Pons (tissue), 1 donor: Measurements from ENCODE around the gene IGF2.

ENCODE experiments used
- DNase-seq: peaks from one replicate; pipeline ENCODE4 v3.0.0-alpha.2; 2016; ENCODE audit warnings: low spot score

IGF2 gene

GRCh38 chr11:2169626-2170570, 30.7 kb upstream of the IGF2 start:
- no peak for DNase-seq

DNA sequence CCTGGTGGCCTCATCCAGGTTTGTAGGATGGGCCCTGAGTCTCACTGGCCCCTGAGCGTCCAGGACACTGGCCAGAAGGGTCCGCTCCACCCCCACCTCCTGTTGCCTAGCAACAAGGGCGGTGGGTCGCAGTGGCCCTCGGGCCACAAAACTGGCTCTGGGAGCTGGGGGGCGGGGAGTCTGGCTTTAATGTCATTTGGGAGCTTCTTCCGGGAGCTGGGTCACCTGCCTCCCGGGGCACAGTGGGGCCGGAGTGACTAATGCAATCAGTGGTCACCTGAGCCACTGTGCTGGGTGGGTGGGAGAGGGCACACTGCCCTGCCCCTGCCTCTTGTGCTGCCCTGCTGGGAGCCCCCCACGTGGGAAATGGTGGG, 29.8 kb upstream of the IGF2 start:
- no peak for DNase-seq

DNA sequence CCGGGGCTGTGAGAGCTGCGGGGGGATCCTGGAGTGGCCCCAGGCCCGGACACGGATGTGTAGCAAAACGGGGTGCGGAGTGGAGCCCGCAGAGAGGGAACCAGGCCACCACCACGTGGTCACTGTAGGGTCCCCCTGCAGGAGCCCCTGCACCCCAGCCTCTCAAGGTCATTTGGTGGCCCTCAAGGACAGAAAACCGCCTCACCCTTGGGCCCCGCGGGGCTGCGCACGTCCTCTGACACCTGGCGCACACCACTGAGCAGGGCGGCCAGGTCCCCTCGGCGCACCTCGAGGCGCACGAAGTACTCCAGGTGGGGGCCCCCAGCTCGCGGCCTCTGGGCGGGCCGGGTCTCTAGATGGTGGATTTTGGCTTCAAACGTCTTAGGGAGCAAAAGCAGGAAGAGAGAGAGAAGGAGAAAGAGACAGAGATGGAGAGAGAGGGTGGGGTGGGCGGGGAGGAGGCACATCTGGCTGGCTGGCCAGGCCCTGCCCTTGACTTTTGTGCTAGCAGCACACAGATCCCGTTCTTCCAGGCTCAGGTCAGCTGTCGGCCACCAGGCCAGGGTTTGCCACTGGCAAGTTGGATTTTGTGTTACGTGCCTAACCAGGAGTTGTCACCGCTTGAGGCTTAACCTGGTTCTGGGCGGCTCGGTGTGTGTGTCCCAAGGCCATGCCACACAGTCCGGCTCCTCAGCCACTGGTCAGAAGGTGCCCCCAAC, 29.3 kb upstream of the IGF2 start:
- DNase-seq = no peak

GRCh38 chr11:2167141-2168045, 28.2 kb upstream of the IGF2 start:
- DNase-seq = no peak

DNA sequence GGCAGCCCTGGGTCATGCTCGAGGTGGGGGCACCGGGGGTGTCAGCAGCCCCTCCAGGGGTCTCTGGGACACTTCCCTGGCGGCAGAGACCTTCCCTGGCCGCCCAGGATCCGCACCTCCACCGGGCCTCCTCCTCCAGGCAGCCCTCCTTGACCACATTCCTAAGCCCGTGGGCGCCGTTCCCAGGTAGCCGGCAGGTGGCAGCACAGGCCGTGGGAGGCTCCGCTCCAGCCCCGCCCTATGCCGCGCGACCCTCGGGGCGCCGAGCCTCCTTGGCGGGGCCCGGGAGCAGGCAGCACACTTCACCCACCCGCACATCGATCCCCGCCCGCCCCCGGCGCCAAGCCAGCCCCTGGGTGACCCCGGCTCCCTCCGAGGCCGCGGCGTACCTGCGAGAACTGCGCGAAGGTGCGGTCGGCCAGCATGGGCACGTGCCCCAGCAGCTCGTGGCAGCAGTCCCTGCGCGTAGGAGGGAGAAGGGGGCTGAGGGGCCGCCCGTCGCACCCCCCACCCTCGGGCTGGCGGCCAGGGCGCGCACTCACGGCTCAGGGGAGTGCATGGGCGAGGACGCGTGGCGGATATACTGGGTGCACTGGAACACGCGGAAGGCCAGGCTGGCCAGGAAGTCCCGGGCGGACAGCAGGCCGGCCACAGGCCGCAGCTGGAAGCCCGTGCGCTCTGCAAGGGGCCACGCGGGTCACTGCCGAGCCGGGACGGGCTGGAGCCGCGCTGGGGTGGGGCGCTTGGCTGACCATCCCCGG, 27.1 kb upstream of the IGF2 start:
- DNase-seq = no peak

DNA sequence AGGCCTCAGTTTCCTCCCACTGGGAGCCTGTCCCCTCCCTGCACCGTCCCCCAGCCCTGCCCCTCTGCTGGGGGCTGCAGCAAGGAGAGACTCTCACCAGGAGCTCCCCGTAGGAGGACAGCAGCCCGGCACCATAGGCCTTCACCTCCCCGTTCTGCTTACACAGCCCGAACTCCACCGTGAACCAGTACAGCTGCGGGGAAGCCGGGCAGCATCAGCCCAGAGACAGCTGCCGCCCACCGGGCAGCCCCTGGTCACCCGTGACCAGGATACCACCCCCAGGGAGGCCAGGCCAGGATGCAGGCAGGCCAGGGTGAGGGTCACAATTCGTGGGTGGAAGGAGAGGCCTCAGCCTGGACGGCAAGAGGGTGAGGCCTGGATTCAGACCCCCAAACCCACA, 26.4 kb upstream of the IGF2 start:
- DNase-seq = no peak

DNA sequence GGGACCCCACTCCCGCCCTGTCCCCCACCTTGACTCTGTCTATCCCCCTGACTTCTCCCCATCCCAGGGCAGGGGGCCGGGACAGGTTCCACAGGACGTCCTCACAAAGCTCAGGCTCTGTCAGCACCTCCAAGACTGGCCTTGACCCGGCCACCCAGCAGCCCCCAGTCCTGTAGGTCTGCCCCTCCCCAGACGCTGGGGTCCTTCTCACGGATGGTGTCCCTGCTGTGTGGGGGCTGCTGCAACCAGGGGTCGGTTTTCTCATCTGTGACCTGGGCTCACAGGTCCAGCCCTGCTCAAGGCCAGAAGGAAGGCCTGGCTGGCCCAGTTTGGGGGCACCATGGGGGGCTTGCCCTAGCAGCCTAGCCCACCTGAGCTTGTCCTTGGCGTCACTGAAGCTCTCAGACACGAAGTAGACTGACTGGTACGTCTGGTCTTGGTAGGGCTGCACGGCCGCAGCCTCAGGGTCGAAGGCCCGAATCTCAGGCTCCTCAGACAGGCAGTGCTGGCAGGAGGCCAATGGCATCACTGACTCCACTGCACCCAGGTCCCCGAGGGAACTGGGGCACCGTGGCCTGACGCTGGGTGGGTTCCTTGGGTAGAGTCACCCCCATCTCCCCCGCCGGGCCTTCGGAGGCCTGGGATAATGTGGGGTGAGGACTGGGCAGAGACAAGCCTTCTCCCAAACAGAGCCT, 25.8 kb upstream of the IGF2 start:
- no peak for DNase-seq

DNA sequence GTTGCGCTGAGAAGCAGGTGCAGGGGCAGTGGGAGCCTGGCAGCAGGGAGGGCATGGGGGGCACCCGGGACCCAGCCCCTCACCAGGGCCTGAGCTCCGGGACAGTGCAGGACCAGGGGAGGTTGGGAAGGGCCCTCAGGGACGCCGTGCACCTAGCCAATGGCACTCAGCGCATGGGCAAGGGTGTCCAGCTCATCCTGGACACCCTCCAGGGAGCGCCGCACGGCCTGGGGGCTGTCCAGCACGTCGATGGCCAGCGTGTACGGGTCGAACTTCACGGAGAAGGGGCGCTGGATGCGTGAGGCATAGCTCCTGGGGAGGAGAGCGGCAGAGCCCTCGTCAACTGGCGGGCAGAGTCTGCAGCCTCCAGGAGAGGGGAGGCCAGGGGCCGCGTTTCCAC, 24.9 kb upstream of the IGF2 start:
- no peak for DNase-seq

- DNase-seq = no peak
Measured at GRCh38 chr11:2163428-2163978, 24.3 kb upstream of the IGF2 start.

DNA sequence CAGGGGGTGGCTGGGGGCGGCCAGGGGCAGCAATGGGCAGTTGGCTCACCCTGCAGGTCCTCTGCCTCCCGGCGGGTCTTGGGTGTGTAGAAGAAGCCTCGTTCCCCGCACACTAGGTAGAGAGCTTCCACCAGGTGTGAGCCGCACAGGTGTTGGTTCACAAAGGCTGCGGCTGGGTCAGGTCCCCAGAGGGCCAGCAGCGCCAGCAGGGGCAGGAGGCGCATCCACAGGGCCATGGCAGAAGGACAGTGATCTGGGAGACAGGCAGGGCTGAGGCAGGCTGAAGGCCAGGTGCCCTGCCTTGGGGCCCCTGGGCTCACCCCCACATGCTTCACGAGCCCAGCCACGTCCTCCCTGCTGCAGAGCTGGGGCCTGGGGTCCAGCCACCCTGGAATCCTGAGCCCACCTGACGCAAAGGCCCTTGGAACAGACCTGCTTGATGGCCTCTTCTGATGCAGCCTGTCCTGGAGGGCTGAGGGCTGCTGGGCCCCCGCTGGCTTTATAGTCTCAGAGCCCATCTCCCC, 21.6 kb upstream of the IGF2 start, which contains the start of gene INS:
TSS of gene INS (minus strand) at position 474 of the 524 bp plus-strand sequence. CDS start at position 236, 238 bp downstream.
- no peak for DNase-seq

GRCh38 chr11:2159536-2160413, 20.6 kb upstream of the IGF2 start:
- no peak for DNase-seq

GRCh38 chr11:2158966-2159365, 19.8 kb upstream of the IGF2 start:
- DNase-seq = no peak

- DNase-seq = no peak
Measured at GRCh38 chr11:2158296-2158737, 19.1 kb upstream of the IGF2 start.

DNA sequence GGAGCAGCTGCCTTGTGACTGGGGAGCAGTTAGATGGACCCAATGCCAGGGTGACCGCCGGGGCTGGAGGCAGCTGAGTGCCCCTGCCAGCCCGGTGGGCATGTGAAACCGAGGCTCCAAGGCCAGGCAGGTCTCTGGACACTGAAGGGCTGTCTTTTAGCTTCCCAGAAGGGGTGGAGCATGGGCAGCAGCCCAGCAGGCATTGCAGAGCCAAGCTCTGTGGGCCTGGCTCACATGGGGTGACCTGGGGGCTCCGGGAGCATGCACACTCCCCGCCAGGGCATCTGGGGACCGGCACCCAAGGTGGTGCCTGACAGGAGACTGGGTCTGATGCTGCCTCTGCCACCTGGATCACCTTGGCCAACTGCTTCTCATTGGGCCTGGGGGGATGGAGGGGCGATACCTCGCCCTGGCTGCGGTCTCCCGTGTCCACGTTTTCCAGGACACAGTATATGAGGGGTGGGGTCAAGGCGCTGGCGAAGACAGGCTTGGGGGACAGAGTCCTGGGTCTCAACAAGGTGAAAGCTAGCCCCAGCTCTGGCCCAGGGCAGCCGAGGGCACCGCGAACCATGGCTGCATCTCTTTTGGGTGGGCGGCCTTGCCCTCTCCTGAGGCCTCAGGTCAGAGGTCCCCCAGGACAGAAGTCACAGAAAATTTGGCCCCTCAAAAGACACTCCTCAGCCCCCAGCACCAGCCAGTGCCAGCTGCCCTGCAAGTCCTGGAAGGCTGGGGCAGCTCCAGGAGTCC, 18.3 kb upstream of the IGF2 start:
- DNase-seq = no peak

DNA sequence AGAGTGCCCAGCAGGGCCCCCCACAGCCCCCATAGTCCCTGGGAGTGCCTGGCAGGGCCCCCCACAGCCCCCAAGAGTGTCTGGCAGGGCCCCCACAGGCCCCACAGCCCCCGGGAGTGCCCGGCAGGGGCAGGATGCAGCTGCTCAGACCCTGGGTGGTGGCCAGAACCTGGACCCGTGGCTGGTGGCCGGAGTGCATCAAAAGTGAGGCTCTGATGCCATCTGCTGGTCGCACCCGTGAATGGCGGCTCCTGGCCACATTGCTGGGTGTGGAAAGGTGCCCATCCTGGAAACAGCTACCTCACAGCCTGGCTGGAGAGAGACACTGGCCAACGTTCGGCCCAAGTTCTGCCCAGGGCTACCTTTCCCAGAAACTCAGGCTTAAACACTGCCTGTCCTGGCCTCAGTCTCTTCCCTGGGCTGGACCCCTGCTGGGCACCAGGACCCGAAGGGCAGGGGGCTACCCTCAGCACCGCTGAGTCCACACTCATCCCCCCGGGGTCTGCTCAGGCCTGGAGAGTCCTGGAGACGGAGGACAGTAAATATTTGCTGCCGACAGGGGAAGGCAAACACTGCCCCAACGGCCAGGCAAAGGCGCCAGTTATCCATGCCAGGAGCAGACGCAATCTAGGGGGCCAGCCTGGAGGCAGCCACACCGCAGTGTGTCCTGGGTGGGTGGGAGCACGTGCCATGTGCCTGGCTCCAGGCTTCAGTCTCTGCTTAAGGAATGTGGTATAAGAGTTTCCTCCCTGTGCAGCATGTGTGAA, 17.4 kb upstream of the IGF2 start:
- DNase-seq = peak; percentile 15

DNA sequence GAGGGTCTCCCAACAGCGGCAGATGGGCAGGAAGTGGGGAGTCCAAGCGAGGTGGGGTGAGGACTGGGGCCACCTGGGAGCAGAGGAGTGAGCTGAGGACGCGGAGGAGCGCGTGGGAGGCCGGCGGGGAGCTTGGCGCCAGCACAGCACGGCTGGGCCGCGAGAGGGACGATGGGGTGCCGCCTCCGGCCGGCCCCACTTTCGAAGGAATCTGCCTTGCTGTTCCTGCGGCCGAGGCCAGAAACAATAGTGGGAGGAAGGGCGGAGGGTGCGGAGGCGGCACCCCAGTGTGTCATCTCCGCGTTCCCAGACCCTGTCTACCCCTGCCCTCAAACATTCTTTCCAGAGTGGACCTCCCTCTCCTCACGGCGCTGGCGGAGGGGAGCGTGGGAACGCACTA, 16.3 kb upstream of the IGF2 start:
- no peak for DNase-seq

- no peak for DNase-seq
Measured at GRCh38 chr11:2154889-2155288, 15.7 kb upstream of the IGF2 start.

DNA sequence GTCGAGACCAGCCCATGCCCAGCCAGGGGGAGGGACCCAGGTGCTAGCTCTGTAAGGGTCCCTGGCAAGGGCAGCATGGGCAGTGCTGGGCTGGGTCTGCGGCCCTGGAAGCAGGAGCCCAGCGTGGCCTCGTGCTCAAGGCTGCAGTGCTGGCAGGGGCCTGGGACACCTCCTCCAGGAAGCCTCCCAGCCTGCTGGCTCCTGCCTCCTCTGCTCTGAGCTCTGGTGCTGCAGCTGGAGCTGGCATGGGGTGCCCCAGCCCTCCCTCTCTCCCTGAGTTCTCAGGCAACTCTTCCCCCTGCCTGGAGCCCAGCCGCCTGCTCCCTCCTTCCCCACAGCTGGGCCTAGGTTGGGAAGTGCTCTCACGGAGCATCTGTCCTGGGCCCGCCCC, 15.0 kb upstream of the IGF2 start:
- no peak for DNase-seq
